ENCODE measurements around the gene OR1B1.
"Not testable (repeated sequence)": the region's sequence is repeated elsewhere in the genome, so short reads cannot be mapped to it uniquely, and the experiment has no call there.

Gene OR1B1

DNA sequence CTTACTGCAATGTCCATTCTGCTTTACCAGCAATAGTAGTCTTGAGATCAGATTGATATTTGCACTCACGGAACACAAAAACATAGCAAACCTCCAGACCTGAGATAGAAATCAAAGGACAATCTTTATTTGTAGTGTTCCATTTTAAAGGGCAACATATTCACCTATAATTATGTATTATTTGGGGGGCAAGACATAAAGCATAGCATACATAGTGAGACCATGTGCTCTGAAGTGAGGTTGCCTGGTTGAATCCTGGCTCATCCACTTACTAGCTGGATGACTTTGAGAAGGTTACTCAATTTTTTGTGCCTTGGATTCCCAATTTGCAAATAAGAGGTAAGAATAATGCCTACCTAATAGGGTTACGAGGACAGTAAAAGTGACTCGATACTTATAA lies at the start of gene OR1B1:
OR1B1 (minus strand) TSS at position 101 of the 400 bp plus-strand sequence.
- DNase-seq (ENCODE audit: low read depth in 2 of 2), result no peak

DNA sequence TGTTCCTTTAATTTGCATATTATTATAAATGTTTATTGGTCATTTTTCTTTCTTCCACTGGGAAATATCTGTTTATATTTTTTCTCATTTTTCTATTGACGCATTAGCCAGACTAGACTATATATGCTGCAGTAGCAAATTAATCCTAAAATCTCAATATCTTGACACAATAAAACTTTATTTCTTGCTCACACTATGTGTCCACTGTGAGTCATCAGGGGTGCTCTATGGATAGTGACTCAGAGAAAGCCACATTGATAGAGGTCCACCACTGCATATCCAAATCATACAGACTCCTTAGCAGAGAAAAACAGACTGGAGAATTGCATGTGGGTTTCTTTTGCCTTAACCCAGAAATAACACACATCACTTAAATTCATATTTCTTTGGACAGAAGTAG lies 38.3 kb upstream of the OR1B1 start:
- DNase-seq (ENCODE audit: low read depth in 2 of 2), result no peak

DNA sequence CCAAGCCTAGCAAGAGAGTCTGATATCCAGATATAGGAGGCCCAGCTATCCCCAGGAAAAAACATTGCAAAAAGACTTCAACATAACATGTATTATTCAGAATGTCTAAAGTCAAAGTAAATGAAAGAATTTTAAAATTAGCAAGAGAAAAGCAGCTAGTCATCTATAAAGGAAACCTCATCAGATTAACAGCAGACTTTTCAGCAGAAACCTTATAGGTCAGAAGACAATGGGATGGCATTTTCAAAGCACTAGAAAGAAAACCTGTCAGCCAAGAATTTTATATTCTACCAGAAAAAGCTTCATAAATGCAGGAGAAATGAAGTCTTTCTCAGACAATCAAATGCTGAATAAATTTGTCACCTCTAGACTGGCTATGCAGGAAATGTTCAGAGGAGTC lies 27.4 kb upstream of the OR1B1 start:
- DNase-seq (ENCODE audit: low read depth in 2 of 2), result no peak

DNA sequence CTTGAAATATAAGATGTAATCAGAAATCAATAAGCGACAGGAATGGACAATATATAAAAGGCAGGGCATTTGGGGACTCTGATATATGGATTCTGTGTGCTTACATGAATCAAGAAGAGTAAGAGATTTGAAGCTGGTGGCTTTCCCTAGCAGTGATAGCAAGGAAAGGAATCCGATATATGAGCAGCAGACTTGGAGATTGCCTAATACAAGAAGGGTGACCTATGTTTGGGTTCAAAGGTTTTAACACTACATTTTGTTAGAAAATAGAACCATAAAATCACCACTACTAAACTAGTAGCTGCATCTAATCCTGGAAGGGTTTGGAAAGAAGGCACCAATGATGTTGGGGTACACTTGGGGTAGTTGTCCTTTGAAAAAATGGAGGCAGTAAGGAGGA lies 15.1 kb upstream of the OR1B1 start:
- no peak for DNase-seq (ENCODE audit: low read depth in 2 of 2)

DNA sequence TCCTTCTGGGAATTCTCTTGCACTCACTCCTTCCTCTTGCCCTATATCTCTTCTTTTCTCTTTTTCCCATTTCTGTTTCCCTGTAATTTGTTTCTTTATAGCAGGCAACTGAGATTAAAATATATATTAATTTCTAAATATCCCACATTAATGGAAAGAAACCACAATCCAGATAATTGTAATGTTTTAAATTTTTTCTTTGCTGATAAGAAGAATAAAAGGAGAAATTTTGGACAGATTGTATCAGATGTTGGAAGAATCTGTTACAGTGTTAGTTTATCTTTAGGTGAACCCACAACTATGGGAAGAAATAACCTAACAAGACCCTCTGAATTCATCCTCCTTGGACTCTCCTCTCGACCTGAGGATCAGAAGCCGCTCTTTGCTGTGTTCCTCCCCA lies 4.0 kb upstream of the OR1B1 start, which contains the start of gene OR1L1:
OR1L1 (plus strand) TSS at position 301 of the 400 bp plus-strand sequence; CDS start at position 301, 0 bp downstream.
- no peak for DNase-seq (ENCODE audit: low read depth in 2 of 2)

DNA sequence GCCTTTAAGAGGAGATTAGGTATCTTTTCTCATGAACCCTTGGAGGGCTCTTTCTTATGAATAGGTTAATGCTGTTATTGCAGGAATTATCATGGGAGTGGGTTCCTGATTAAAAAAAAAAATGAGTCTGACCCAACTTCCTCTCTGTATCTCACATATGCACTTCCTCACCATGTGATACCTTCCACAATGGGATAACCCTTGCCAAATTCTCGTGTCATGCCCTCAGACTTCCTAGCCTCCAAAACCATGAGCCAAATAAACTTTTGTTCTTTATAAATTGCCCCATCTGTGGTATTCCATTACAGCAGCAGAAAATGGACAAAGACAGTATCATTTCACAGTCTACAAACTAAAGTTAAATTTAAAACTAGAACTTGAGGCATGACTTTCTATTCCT lies 1.0 kb downstream of the OR1B1 start:
- no peak for DNase-seq (ENCODE audit: low read depth in 2 of 2)

DNA sequence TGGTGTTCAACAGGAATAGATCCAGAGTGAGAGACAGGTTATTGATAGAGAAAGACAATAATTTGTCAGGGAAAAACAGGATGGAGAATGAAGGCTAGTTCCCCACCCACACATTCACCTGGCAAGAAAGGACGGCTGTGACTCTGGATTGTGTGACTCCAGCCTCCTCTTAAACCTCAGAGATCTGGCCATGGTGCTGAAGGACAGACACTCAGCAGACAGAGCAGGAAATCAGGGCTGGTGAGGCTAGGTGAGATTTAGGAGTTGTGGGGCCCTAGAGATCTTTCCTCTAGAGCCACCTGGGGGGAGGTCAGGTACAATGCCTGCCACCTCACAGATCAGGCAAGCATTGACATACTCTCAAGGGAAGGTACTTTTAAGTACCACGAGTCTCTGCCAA lies 15.2 kb downstream of the OR1B1 start:
- no peak for DNase-seq (ENCODE audit: low read depth in 2 of 2)

DNA sequence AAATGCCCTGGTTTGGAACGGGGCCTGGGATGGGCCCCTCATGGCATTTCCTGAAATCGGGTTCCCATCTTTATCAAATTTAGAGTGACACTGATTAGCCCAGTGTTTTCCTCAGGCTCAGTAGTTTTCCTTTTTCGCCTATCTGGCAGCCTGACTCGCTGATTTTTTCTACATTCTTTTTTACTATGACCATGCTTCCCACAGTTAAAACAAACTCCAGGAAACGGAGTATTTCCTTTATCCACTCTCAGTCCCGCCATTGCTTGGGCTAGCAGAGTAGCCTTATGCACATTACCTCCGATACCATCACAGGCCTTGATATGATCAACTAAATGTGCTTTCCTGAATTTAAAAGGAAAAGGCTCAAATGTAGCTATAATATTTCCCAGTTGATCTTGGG lies 37.4 kb downstream of the OR1B1 start:
- no peak for DNase-seq (ENCODE audit: low read depth in 2 of 2)

DNA sequence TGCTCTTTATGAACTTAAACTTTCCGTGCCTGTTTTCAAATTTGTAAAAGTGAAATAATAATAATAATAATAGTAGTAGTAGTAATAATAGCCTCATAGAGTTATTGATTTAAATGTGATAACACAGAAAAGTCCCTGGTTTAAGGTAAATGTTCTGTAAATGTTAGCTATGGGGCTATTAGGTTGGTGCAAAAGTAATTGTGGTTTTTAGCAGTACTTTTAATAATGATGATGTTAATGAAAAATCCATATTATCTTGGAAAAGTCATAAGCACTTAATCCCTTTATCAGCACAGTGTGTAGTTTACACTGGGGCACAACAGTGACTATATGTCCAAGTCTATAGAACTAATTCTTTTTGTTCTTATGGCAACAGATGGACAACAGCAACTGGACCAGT lies 43.1 kb downstream of the OR1B1 start, which contains the start of gene OR1Q1:
OR1Q1 (plus strand) TSS at position 377 of the 400 bp plus-strand sequence; CDS start at position 377, 0 bp downstream.
- no peak for DNase-seq (ENCODE audit: low read depth in 2 of 2)

DNA sequence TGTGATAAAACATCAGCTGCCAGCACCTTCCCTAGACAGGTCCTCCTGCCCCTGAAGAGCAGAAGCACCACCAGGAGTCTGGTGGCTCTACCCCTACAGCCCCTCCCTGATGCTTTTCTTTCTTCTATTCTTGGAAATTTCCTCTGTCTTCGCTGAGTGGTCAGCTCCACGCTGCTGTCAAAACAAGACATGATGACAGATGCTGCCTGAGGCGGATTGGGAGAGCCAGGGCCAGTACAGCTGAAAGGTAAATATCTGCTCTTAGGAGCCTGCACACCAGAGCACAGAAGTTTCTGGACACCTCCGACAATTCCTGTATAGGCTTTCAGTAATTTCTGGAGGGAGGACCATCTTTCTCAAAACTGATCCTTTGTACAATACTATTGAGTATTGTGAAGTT lies 47.6 kb downstream of the OR1B1 start:
- no peak for DNase-seq (ENCODE audit: low read depth in 2 of 2)

DNA sequence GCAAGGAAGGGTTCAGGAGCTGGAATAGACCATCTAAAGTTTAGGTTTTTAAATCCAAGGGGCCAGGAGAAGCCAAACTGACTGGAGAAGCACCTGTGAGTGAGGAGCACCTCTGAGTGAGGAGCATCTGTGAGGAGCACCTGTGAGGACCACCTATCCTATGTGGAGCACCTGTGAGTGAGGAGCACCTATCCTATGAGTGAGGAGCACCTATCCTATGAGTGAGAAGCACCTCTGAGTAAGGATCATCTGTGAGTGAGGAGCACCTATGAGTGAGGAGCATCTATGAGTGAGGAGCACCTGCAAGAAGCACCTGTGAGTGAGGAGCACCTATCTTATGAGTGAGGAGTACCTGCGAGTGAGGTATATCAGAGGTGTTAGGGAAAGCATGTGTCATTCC lies 50.8 kb downstream of the OR1B1 start:
- DNase-seq (ENCODE audit: low read depth in 2 of 2), result no peak

DNA sequence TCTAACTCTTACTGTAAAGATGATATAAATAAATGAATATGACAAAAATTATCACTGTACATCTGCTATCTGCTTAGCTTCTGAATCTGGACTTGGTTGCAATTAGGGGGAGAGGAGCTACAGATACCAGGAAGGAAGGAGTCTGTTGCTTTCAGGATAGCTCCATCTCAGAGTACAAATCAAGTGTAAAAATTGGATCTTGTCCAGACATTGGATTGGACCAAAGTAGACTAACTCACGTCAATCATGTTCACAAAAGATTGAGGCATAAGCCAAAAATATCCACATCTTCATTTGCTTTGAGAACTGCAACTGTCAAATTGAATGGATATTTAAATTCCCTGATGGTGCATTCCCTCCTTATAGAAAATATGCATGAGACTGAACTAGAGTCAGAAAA lies 51.7 kb downstream of the OR1B1 start:
- no peak for DNase-seq (ENCODE audit: low read depth in 2 of 2)

DNA sequence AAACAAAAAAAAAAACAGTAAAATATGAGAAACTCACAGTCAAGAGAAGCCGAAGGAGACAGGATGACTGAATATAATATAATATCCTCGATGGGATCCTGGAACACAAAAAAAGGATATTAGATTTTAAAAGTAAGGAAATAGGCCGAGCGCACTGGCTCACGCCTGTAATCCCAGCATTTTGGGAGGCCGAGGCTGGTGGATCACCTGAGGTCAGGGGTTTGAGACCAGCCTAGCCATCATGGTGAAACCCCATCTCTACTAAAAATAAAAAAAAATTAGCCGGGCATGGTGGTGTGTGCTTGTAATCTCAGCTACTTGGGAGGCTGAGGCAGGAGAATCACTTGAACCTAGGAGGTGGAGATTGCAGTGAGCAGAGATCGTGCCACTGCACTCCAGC lies 74.1 kb downstream of the OR1B1 start, which contains the start of gene OR1L8:
OR1L8 (minus strand) TSS at position 101 of the 400 bp plus-strand sequence. CDS start 14,907 bp downstream, outside the sequence.
- not testable (repeated sequence) for DNase-seq (ENCODE audit: low read depth in 2 of 2)

DNA sequence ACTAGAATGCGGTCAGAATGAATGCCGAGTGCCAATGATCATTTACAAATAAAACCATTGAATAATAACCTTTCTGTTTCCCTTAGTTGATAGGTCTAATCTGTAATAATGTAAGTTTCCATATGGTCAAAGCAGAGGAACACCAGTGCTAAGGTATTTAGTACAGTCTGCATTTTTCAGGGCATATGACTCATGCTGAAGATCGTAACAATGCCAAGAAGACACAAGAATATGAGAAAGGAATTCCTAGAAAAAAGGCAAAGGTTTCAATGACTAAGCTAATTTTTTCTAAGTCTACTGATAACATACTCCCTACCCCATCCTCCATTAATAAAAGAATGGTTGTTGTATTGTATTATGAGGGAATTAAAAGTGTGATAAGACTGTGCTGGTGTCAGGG lies 77.1 kb downstream of the OR1B1 start:
- DNase-seq (ENCODE audit: low read depth in 2 of 2), result no peak

DNA sequence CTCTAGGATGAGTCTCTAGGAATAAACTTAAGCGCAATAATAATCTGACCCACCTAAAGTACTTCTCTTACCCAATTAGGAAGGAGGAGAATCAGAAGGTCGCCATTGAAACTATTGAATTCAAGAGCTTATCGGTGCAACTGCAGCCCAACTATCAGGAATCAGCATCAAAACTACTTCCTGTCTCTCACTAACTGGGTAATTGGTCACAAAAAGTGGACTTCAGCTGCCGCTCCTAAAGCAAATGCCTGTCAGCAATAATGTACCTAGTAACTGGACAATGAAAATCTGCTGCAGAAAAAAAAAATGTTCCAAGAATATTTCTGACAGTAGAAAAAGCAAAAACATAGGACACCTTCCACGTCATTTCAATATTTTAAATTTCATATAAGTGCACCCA lies 77.6 kb downstream of the OR1B1 start:
- no peak for DNase-seq (ENCODE audit: low read depth in 2 of 2)
